DND-41 (cell line): ENCODE data around the gene PTPRO.

ENCODE experiments used
- EZH2 ChIP-seq: IDR thresholded peaks from 3 replicates; pipeline ENCODE4 v1.6.1; 2012; ENCODE audit warnings: borderline replicate concordance, low read depth, mild to moderate bottlenecking, moderate library complexity, low read length, inconsistent platforms; ENCODE audit not compliant: severe bottlenecking
- TF ChIP-seq, protein P1 (sequence below): IDR thresholded peaks from 2 replicates; pipeline ENCODE4 v1.5.1; 2012; ENCODE audit warnings: borderline replicate concordance, low read length, moderate library complexity, mild to moderate bottlenecking; ENCODE audit not compliant: poor library complexity, severe bottlenecking; ENCODE audit errors: extremely low read depth

DNA sequence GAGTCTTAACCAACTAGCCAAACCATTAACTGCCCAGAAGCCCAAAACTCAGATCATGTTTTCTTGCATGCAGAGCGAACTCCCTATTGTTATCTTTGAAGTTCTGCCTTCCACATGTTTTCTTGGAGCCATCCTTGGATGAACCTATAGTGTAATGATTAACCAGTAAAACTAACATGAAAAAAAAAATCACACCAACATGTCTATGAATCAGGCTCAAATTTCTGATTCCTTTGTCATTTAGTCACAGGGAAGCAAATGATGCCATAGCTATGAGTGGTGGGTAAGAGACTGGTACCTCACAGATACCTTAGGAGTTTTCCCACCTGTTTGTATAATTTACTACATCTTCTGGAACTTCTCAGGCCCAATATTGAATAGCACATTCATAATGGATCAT, 70.7 kb downstream of the PTPRO start:
- TF ChIP-seq, protein P1, sequence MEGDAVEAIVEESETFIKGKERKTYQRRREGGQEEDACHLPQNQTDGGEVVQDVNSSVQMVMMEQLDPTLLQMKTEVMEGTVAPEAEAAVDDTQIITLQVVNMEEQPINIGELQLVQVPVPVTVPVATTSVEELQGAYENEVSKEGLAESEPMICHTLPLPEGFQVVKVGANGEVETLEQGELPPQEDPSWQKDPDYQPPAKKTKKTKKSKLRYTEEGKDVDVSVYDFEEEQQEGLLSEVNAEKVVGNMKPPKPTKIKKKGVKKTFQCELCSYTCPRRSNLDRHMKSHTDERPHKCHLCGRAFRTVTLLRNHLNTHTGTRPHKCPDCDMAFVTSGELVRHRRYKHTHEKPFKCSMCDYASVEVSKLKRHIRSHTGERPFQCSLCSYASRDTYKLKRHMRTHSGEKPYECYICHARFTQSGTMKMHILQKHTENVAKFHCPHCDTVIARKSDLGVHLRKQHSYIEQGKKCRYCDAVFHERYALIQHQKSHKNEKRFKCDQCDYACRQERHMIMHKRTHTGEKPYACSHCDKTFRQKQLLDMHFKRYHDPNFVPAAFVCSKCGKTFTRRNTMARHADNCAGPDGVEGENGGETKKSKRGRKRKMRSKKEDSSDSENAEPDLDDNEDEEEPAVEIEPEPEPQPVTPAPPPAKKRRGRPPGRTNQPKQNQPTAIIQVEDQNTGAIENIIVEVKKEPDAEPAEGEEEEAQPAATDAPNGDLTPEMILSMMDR = no peak
- no peak for TF ChIP-seq EZH2
